ENCODE data around the gene CST7.

DNA sequence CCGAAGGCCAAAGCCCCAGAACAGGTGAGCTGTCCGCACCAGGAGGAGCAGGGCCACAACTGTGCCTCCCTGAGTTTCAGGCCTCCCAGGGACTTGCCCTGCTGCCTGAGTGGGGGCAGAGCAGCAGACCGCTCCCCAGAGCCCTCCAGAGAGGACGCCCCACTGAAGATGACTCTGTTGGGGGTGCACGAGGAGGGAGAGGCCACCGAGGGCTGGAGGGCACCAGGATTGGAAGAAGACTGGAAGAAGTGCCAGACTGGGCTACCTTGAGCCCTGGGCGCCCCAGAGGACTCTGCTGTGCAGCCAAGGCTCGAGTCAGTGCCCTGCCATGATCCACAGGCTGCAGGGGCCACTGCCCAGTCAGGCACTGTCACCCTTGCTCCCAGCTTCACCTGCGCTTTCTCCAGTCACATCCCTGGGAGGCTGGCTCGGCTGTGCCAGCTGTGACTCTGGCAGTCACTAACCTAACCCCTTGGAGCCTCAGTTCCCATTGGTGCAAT is 11.3 kb downstream of the CST7 start:
- TF ChIP-seq EZH2phosphoT487 (IDR thresholded peaks at IDR 0.05; ENCODE audit: borderline replicate concordance, low read length), result no peak
- TF ChIP-seq, protein P1, sequence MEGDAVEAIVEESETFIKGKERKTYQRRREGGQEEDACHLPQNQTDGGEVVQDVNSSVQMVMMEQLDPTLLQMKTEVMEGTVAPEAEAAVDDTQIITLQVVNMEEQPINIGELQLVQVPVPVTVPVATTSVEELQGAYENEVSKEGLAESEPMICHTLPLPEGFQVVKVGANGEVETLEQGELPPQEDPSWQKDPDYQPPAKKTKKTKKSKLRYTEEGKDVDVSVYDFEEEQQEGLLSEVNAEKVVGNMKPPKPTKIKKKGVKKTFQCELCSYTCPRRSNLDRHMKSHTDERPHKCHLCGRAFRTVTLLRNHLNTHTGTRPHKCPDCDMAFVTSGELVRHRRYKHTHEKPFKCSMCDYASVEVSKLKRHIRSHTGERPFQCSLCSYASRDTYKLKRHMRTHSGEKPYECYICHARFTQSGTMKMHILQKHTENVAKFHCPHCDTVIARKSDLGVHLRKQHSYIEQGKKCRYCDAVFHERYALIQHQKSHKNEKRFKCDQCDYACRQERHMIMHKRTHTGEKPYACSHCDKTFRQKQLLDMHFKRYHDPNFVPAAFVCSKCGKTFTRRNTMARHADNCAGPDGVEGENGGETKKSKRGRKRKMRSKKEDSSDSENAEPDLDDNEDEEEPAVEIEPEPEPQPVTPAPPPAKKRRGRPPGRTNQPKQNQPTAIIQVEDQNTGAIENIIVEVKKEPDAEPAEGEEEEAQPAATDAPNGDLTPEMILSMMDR (conservative IDR thresholded peaks at IDR 0.05; ENCODE audit: low read depth, low read length), result no peak
